Measurements from ENCODE around the gene PRRT4. TPM values are rescaled to one million over a fixed set of nuclear protein-coding genes. Genes with fewer than 3 reads are reported as not detected.
A peak's percentile ranks its signal among the peaks of the same experiment; 100 is the strongest.

The PRRT4 gene
- total RNA-seq, 1 donor from 2014 or later = 0.14 TPM

DNA sequence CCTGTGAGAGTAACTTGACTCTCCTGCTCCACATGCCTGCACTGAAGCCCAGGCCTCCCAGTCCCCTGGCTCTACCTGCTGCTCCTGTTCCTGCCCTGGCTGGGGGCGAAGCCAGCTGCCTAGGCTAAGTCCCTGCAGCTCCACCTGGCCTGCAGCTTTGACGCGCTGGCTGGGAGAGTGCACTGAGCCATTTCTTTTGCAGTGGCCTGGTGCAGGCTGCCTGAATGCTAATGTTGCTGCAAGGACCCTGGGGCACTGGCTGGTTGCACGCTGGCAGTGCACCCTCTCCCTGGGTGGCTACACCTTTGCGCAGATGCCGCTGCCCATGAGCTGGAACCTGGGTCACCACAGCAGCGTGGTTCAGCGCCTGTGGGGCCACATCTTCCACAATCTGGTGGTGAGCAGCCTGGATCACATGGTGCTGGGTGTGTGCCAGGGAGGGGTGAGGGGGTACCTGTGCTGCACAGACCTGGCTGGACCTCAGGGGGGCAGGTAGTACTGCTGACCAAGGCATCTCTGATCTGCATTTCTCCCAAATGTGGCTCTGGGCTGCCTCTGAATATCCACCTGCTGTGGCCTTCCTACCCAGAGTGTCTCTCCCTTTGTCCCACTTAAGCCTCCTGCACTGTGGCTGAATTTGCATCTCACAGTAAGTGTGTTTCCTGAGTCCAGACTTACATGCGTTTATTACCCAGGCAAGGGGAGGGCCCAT is 28.3 kb upstream of the PRRT4 start:
- H3K4me3 Mint-ChIP-seq = no peak overlapping the region
- no peaks in the 10 kb centered on the region for H3K4me1 Mint-ChIP-seq
- no peak overlapping the region for H3K27ac Mint-ChIP-seq
- intact Hi-C loops (cut with micrococcal nuclease) = no loop called here
- no peaks in the 10 kb centered on the region for H3K9me3 Mint-ChIP-seq
- H3K36me3 Mint-ChIP-seq (ENCODE audit: low read depth) = peaks cover 10% of the 10 kb centered on the region
- H3K27me3 Mint-ChIP-seq = peaks cover 3% of the 10 kb centered on the region
- no peak for DNase-seq

DNA sequence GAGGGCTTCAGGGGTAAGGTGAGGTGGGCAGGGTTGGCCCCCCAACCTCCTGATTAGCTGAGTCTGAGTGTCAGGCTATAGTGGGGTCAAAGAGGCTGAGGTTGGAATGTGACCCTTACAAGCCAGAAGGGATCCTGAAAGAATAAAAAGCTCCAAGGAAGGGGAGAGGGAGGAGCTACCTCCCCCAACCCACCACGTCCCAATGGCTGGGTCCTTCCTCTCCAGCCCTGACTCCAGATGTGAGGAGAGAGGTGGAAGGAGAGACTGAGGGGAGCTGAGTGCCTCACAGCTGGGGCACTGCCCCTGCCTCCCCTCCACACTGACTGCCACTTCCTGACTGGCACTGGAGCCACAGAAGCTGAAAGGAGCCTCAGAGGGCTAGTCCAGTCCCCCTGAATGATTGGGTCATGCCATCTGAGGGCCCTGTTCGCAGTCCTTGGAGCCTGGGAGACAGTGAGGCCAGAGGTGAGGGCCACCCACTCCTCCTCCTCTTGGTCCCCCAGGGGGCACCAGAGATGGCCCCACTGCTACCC is 27.7 kb upstream of the PRRT4 start:
- Mint-ChIP-seq H3K36me3 (ENCODE audit: low read depth) (peaks cover 8% of the 10 kb centered on the region), H3K4me1 (no peaks in the 10 kb centered on the region), H3K9me3 (no peaks in the 10 kb centered on the region), H3K4me3 (no peak overlapping the region), H3K27me3 (peaks cover 3% of the 10 kb centered on the region), H3K27ac (no peak overlapping the region)
- DNase-seq = no peak
- intact Hi-C loops (cut with micrococcal nuclease) = no loop called here

DNA sequence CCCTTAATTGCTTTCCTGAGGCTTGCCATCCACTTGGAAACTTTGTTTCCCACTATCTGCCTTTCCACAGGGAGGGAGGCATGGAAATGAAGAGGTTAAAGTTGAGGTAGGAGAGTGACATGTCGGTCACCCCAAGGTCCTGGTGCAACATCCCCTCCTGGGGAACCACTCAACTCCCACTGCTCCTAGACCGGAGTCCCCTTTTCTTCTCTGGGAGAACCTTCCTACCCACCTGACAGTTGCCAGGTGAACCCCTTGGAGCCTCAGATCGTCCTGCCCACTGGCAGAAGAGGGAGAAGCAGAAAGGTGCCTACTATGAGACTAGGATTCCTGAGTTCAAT is 26.6 kb upstream of the PRRT4 start:
- H3K27me3 Mint-ChIP-seq = peaks cover 3% of the 10 kb centered on the region
- no peak overlapping the region for H3K27ac Mint-ChIP-seq
- H3K9me3 Mint-ChIP-seq = no peaks in the 10 kb centered on the region
- intact Hi-C loops (cut with micrococcal nuclease) = no loop called here
- DNase-seq = no peak
- no peaks in the 10 kb centered on the region for H3K4me1 Mint-ChIP-seq
- peaks cover 5% of the 10 kb centered on the region for H3K36me3 Mint-ChIP-seq (ENCODE audit: low read depth)
- H3K4me3 Mint-ChIP-seq = no peak overlapping the region

- Mint-ChIP-seq H3K4me3 (no peak overlapping the region), H3K9me3 (no peaks in the 10 kb centered on the region), H3K27me3 (peaks cover 3% of the 10 kb centered on the region), H3K27ac (no peak overlapping the region), H3K36me3 (ENCODE audit: low read depth) (peaks cover 5% of the 10 kb centered on the region), H3K4me1 (no peaks in the 10 kb centered on the region)
- intact Hi-C loops (cut with micrococcal nuclease) = loop anchor here (1.0 kb wide), 1 partner anchor 40 kb away; no protein-coding TSS in a partner anchor
- peak; percentile 89 for DNase-seq
Observed at GRCh38 chr7:128387216-128388144, 26.0 kb upstream of the PRRT4 start.

- H3K9me3 Mint-ChIP-seq = no peaks in the 10 kb centered on the region
Observed at GRCh38 chr7:128385988-128386925, 24.8 kb upstream of the PRRT4 start.

DNA sequence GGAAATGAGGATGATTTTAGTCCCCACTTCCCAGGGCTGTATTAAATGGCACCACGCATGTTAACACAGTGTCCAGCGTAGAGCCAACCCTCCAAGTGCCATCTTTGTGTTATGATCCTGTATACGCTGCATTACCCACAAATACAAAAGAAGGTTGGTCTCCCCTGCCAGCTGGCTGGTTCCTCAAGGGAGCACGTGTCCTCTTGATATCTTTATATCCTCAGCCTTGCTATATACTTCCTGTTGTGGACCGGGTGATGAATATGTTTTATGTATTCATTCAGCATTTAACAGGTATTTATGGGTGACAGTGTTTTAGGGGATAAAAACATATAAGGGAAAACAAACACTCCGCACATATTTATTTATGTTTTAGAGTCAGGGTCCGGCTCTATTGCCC is 23.2 kb upstream of the PRRT4 start:
- no peak for DNase-seq
- Mint-ChIP-seq H3K27ac (no peak overlapping the region), H3K9me3 (no peaks in the 10 kb centered on the region), H3K36me3 (ENCODE audit: low read depth) (no peaks in the 10 kb centered on the region), H3K4me1 (no peaks in the 10 kb centered on the region), H3K4me3 (no peak overlapping the region), H3K27me3 (peaks cover 3% of the 10 kb centered on the region)
- intact Hi-C loops (cut with micrococcal nuclease) = no loop called here

More at GRCh38 chr7:128385988-128386925, 24.8 kb upstream of the PRRT4 start:
- Mint-ChIP-seq H3K27me3 (peaks cover 3% of the 10 kb centered on the region), H3K36me3 (ENCODE audit: low read depth) (no peaks in the 10 kb centered on the region), H3K4me1 (no peaks in the 10 kb centered on the region), H3K27ac (no peak overlapping the region), H3K4me3 (no peak overlapping the region)
- intact Hi-C loops (cut with micrococcal nuclease) = no loop called here
- DNase-seq = no peak

DNA sequence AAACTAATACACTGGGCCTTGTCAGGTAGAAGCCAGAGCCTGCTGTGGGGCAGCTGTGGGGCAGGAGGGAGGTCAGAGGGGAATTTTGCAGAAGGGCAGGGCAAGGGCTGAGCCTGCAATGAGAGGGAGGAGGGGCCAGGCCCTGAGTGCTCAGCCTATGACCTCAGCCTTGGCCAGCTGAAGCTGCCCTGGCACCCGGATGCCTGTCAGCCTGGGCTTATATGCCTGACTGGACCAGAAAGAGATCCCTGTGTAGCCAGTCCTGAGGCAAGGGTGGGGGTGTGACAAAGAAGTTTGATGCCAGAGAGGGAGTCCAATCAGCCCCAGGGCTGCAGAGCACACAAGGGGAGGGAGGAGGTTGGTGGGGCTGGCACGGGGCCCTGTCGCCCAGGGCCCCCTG is 22.3 kb upstream of the PRRT4 start:
- peaks cover 3% of the 10 kb centered on the region for H3K27me3 Mint-ChIP-seq
- H3K9me3 Mint-ChIP-seq = no peaks in the 10 kb centered on the region
- intact Hi-C loops (cut with micrococcal nuclease) = no loop called here
- no peaks in the 10 kb centered on the region for H3K36me3 Mint-ChIP-seq (ENCODE audit: low read depth)
- no peak overlapping the region for H3K4me3 Mint-ChIP-seq
- H3K4me1 Mint-ChIP-seq = no peaks in the 10 kb centered on the region
- DNase-seq = no peak
- no peak overlapping the region for H3K27ac Mint-ChIP-seq

- H3K4me1 Mint-ChIP-seq = no peaks in the 10 kb centered on the region
- no peak overlapping the region for H3K4me3 Mint-ChIP-seq
- no peaks in the 10 kb centered on the region for H3K9me3 Mint-ChIP-seq
- H3K27me3 Mint-ChIP-seq = peaks cover 11% of the 10 kb centered on the region
- no peaks in the 10 kb centered on the region for H3K36me3 Mint-ChIP-seq (ENCODE audit: low read depth)
- peak; percentile 78 for DNase-seq
- intact Hi-C loops (cut with micrococcal nuclease) = no loop called here
- no peak overlapping the region for H3K27ac Mint-ChIP-seq
Observed at GRCh38 chr7:128381161-128381821, 19.8 kb upstream of the PRRT4 start.

- Mint-ChIP-seq H3K27ac (no peak overlapping the region), H3K4me1 (no peaks in the 10 kb centered on the region), H3K9me3 (no peaks in the 10 kb centered on the region), H3K27me3 (peaks cover 12% of the 10 kb centered on the region), H3K4me3 (no peak overlapping the region), H3K36me3 (ENCODE audit: low read depth) (no peaks in the 10 kb centered on the region)
- DNase-seq = no peak
- intact Hi-C loops (cut with micrococcal nuclease) = no loop called here
Observed at GRCh38 chr7:128380483-128381106, 19.1 kb upstream of the PRRT4 start.

DNA sequence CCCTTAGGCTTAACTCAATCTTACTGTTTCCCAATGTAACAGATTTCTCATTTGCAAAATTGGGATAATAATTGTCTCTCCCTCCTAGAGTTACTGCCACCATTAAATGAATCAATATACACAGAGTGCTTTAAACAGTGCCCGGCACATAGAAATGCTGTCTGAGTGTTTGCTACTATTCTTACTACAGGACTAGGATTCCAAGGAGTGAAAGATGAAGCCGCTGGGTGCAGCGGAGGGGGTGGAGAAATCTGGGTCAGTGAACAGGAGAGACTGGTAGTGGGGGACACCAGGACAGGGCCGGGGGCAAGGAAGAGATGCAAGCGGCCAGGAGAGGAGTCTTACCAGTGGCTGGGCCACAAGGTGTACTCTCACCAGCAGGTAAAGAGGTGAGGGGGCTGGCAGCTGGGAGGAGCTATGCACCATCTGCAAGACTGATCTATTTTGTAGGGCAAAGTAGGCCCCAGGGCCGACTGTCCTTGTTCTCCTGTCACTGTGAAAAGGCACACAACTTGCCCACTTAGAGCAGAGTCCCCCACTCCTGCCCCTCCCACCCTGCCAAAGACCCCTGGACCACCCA is 18.5 kb upstream of the PRRT4 start:
- Mint-ChIP-seq H3K4me3 (no peak overlapping the region), H3K4me1 (no peaks in the 10 kb centered on the region), H3K27me3 (peaks cover 10% of the 10 kb centered on the region), H3K9me3 (no peaks in the 10 kb centered on the region), H3K36me3 (ENCODE audit: low read depth) (no peaks in the 10 kb centered on the region), H3K27ac (no peak overlapping the region)
- intact Hi-C loops (cut with micrococcal nuclease) = no loop called here
- no peak for DNase-seq

DNA sequence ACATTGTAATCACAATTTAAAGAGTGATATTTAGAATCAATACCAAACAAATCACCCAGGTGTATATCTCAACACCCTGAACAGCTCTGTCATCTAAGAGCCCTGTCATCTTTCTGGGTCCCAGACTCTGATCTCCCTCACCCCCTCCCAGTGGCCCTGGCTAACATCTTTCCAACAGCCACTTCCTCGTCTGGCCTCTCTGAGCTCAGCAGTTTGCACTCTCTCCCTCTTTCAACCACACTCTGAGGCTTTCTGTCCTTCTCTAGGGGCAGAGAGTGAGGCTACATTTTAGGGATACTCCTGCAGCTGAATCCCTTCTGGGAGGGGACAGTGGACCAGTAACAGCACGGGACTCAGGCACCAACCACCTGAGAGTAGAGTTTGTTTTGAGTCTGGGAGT is 17.1 kb upstream of the PRRT4 start:
- no peaks in the 10 kb centered on the region for H3K36me3 Mint-ChIP-seq (ENCODE audit: low read depth)
- H3K4me3 Mint-ChIP-seq = no peak overlapping the region
- intact Hi-C loops (cut with micrococcal nuclease) = no loop called here
- DNase-seq = no peak
- no peaks in the 10 kb centered on the region for H3K9me3 Mint-ChIP-seq
- no peaks in the 10 kb centered on the region for H3K4me1 Mint-ChIP-seq
- H3K27me3 Mint-ChIP-seq = peaks cover 15% of the 10 kb centered on the region
- no peak overlapping the region for H3K27ac Mint-ChIP-seq

DNA sequence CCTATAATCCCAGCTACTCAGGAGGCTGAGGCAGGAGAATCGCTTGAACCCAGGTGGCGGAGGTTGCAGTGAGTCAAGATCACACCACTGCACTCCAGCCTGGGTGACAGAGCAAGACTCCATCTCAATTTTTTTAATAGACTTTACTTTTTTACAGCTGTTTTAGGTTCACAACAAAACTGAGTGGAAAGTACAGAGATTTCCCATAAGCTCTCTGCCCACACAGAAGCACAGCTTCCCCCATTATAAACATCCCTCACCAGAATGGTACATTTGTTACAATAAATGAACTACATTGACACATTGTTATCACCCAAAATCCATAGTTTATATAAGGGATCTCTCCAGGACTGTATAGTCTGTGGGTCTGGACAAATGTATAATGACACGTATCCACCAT is 14.6 kb upstream of the PRRT4 start:
- Mint-ChIP-seq H3K9me3 (no peaks in the 10 kb centered on the region), H3K4me3 (no peak overlapping the region), H3K27ac (no peak overlapping the region), H3K27me3 (peaks cover 22% of the 10 kb centered on the region), H3K4me1 (no peaks in the 10 kb centered on the region), H3K36me3 (ENCODE audit: low read depth) (no peaks in the 10 kb centered on the region)
- DNase-seq = no peak
- intact Hi-C loops (cut with micrococcal nuclease) = no loop called here

All from activated CD4-positive, alpha-beta T cell treated with anti-CD3 and anti-CD28 coated beads, Interleukin-2, amount 10 ng/mL, durations not matched to agents 24 days and 14 days (primary cell).